Measurements from ENCODE around the gene TSPAN16.

DNA sequence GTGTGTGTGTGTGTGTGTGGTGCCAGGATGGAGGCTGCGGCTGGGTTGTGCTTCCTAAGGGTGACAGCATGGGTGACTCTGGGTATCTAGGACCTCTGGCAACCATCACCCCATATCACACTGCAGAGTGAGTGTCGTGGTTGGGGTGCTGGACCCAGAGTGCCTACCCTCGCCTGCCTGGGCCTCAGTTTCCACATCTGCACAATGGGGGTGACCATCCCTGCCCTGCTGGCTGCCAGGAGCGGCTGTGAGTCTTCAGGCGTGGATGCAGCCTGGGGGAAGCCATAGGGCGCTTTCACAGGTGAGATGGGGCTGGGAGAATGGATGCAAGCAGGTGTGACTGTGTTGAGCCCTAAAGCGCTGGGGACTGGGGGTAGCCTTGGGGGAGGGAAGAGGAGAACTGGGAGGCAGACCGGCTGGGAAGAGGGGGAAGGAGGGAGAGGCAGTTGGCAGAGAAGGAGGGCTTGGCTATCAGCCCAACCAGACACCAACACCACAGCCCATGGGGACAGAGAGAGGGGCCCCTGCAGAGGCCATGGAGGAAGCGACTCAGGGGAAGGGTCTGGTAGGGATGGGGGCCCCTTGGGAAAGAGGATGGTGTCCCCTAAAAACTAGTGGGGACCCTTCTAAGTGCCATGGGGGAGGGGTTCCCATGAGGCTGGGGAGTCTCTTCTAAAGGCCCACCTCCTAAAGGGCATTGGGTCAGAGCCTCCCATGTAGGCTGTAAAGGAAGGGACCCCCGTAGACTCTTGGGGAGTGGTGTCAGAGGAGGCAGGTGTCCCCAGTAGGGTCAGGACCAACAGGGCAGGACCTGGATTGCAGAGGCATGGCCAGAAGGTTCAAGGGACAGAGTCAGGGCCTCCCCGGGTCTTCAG, 61.0 kb downstream of the TSPAN16 start:
- TF ChIP-seq, protein P1, sequence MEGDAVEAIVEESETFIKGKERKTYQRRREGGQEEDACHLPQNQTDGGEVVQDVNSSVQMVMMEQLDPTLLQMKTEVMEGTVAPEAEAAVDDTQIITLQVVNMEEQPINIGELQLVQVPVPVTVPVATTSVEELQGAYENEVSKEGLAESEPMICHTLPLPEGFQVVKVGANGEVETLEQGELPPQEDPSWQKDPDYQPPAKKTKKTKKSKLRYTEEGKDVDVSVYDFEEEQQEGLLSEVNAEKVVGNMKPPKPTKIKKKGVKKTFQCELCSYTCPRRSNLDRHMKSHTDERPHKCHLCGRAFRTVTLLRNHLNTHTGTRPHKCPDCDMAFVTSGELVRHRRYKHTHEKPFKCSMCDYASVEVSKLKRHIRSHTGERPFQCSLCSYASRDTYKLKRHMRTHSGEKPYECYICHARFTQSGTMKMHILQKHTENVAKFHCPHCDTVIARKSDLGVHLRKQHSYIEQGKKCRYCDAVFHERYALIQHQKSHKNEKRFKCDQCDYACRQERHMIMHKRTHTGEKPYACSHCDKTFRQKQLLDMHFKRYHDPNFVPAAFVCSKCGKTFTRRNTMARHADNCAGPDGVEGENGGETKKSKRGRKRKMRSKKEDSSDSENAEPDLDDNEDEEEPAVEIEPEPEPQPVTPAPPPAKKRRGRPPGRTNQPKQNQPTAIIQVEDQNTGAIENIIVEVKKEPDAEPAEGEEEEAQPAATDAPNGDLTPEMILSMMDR (conservative IDR thresholded peaks at IDR 0.05; ENCODE audit: low read depth, low read length): no peak
- TF ChIP-seq EZH2 (IDR thresholded peaks at IDR 0.05; ENCODE audit: borderline replicate concordance, low read depth, low read length, poor library complexity, severe bottlenecking): no peak
